HEK293T (cell line): ENCODE data around the gene NUP107.
A peak's percentile ranks its signal among the peaks of the same experiment; 100 is the strongest.

Experiments
- CTCF ChIA-PET: fragments of 350-600 bp; formaldehyde crosslinking; extraction: SDS; loops from one replicate; lab custom pipeline; 2021; ENCODE audit warnings: antibody characterized with exemption, inconsistent platforms; lab: Yijun Ruan, JAX
- POLR2A ChIA-PET: fragments of 350-600 bp; formaldehyde crosslinking; extraction: SDS; loops from one replicate; lab custom pipeline; 2020; ENCODE audit warnings: antibody characterized with exemption, inconsistent platforms; lab: Yijun Ruan, JAX
- DNase-seq: peaks from one replicate; pipeline ENCODE4 v3.0.0; 2012; ENCODE audit warnings: mixed read lengths; ENCODE audit errors: extremely low spot score
- ARNT ChIP-seq: fragments of 450-650 bp; IDR thresholded peaks from 2 replicates; pipeline ENCODE4 v1.6.1; 2017; ENCODE audit warnings: mild to moderate bottlenecking
- BHLHE40 ChIP-seq: fragments of 450-650 bp; IDR thresholded peaks from 2 replicates; pipeline ENCODE4 v1.6.1; 2016; ENCODE audit warnings: mild to moderate bottlenecking, moderate library complexity, borderline replicate concordance
- CTBP1 ChIP-seq: fragments of 450-650 bp; IDR thresholded peaks from 2 replicates; pipeline ENCODE4 v1.6.1; 2016; ENCODE audit warnings: borderline replicate concordance
- ELF4 ChIP-seq: fragments of 450-650 bp; IDR thresholded peaks from 2 replicates; pipeline ENCODE4 v1.6.1; 2017; ENCODE audit warnings: antibody characterized with exemption
- FOXA1 ChIP-seq: fragments of 450-650 bp; IDR thresholded peaks from 2 replicates; pipeline ENCODE4 v1.6.1; 2016; ENCODE audit warnings: mild to moderate bottlenecking
- FOXK2 ChIP-seq: fragments of 450-650 bp; IDR thresholded peaks from 2 replicates; pipeline ENCODE4 v1.6.1; 2016; ENCODE audit warnings: mild to moderate bottlenecking
- FOXM1 ChIP-seq: fragments of 450-650 bp; IDR thresholded peaks from 2 replicates; pipeline ENCODE4 v1.6.1; 2017; ENCODE audit warnings: mild to moderate bottlenecking, borderline replicate concordance
- HDGF ChIP-seq: fragments of 450-650 bp; IDR thresholded peaks from 2 replicates; pipeline ENCODE4 v1.6.1; 2017; ENCODE audit warnings: antibody characterized with exemption, borderline replicate concordance
- L3MBTL2 ChIP-seq: fragments of 450-650 bp; conservative IDR thresholded peaks from 2 replicates; pipeline ENCODE4 v1.6.1; 2016; ENCODE audit warnings: mild to moderate bottlenecking
- LEF1 ChIP-seq: fragments of 450-650 bp; IDR thresholded peaks from 2 replicates; pipeline ENCODE4 v1.6.1; 2017; ENCODE audit warnings: mild to moderate bottlenecking, borderline replicate concordance
- NFRKB ChIP-seq: fragments of 450-650 bp; IDR thresholded peaks from 2 replicates; pipeline ENCODE4 v1.6.1; 2016; ENCODE audit warnings: mild to moderate bottlenecking, moderate library complexity
- SP1 ChIP-seq: fragments of 450-650 bp; IDR thresholded peaks from 2 replicates; pipeline ENCODE4 v1.6.1; 2017
- SUZ12 ChIP-seq: fragments of 450-650 bp; IDR thresholded peaks from 2 replicates; pipeline ENCODE4 v1.6.1; 2016; ENCODE audit warnings: mild to moderate bottlenecking
- TARDBP ChIP-seq: fragments of 450-650 bp; IDR thresholded peaks from 2 replicates; pipeline ENCODE4 v1.6.1; 2016
- ZNF384 ChIP-seq: fragments of 450-650 bp; IDR thresholded peaks from 2 replicates; pipeline ENCODE4 v1.6.1; 2016
- TF ChIP-seq, protein P1 (sequence below): fragments of 450-650 bp; IDR thresholded peaks from 2 replicates; pipeline ENCODE4 v1.6.1; 2016

NUP107 gene

DNA sequence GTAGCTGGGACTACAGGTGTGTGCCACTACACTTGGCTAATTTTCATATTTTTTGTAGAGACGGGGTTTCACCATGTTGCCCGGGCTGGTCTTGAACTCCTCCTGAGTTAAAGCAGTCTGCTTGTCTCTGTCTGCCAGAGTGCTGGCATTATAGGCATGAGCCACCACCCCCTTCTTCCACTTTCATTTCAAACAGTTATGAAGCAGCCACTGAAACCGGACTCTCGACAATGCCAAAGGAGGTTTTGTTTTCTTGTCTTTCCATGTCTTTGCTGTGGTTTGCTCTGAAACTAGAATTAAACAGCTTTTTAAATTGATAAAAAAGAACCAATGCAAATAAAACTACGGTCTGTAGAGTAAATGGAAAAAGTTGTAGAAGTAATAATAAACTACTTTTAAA is 45.6 kb upstream of the NUP107 start:
- CTCF ChIA-PET: no interaction called here
- no peak for DNase-seq
- POLR2A ChIA-PET: no interaction called here
- TF ChIP-seq BHLHE40 (no peak), FOXA1 (no peak), CTBP1 (no peak), NFRKB (no peak), SUZ12 (no peak), LEF1 (no peak), TARDBP (no peak)
- TF ChIP-seq, protein P1, sequence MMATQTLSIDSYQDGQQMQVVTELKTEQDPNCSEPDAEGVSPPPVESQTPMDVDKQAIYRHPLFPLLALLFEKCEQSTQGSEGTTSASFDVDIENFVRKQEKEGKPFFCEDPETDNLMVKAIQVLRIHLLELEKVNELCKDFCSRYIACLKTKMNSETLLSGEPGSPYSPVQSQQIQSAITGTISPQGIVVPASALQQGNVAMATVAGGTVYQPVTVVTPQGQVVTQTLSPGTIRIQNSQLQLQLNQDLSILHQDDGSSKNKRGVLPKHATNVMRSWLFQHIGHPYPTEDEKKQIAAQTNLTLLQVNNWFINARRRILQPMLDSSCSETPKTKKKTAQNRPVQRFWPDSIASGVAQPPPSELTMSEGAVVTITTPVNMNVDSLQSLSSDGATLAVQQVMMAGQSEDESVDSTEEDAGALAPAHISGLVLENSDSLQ: no peak

DNA sequence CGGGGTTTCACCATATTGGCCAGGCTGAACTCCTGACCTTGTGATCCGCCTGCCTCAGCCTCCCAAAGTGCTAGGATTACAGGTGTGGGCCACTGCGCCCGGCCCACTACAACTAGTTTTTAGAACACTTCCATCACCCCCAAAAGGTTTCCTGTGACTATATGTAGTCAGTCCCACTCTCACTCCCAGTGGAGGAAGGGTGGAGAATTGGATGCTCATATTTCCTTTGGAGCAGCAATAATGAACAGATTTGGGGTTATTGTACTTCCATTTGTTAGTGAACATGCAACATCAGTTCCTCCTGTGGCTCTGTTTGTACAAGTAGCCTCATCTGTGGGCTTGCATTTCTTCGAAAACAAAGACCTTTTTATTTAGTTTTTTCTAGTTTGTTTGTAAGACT is 40.3 kb upstream of the NUP107 start:
- TF ChIP-seq FOXA1 (no peak), TARDBP (no peak), BHLHE40 (no peak), ELF4 (no peak), HDGF (no peak), LEF1 (no peak), SP1 (no peak), ZNF384 (no peak)
- no peak for DNase-seq
- POLR2A ChIA-PET: no interaction called here
- CTCF ChIA-PET: no interaction called here

DNA sequence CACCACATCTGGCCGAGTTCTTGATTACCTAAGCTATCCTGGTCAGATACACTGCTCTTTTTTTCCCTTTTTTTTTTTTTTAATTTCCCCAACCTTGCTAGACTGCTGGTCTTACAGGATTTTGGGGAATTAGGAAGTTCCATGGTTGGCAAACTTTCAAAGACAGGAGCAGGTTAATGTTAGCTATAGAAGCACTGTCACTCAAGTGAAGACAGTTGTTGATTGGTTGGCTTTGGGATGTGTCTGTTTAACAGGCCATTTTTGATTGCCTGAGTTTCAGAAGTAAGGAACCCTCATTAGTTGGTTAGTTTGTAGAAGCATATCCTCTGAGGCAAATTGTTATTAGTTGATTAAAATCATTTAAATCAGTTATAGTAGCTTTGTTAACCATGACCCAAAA is 39.3 kb upstream of the NUP107 start:
- TF ChIP-seq ARNT (no peak), BHLHE40 (no peak)
- TF ChIP-seq, protein P1: peak; percentile 63

DNA sequence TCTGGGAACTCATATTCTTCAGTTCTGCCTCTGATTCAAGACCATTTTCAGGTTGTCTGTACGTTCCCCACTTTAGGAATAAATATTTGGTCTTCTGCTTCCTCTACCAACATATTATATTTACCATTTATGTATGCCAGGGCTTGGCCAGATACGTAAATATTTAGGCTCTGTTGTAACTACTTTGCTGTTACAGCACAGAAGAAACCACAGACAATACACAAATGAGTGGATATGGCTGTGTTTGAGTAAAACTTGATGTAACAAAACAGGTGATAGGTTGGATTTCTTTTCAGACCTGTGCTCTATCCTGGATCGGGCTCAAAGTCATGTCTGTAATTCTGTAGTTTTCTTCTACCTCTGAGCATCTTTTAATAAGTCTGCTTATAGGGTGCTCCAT is 38.6 kb upstream of the NUP107 start:
- ChIA-PET POLR2A (no interaction called here), CTCF (no interaction called here)
- no peak for DNase-seq
- no peak for TF ChIP-seq ZNF384
- no peak for TF ChIP-seq FOXK2
- TF ChIP-seq ARNT: no peak
- TF ChIP-seq L3MBTL2: no peak
- TF ChIP-seq NFRKB: no peak
- TF ChIP-seq SUZ12: no peak
- no peak for TF ChIP-seq BHLHE40
- TF ChIP-seq SP1: no peak
- TF ChIP-seq, protein P1: no peak
- TF ChIP-seq ELF4: no peak
- TF ChIP-seq FOXA1: no peak
- no peak for TF ChIP-seq HDGF
- no peak for TF ChIP-seq TARDBP
- no peak for TF ChIP-seq CTBP1
- no peak for TF ChIP-seq FOXM1

More for the DNA sequence above, 39.3 kb upstream of the NUP107 start:
- POLR2A ChIA-PET: no interaction called here
- DNase-seq: no peak
- CTCF ChIA-PET: interaction anchor here (0.7 kb wide), 1 partner anchor 81 kb away, joined by 3 read pairs; no protein-coding TSS in a partner anchor

GRCh38 chr12:68665016-68665569 is 21.7 kb upstream of the NUP107 start:
- no peak for TF ChIP-seq FOXA1
- TF ChIP-seq ELF4: no peak
- no peak for TF ChIP-seq FOXM1
- TF ChIP-seq HDGF: no peak
- TF ChIP-seq BHLHE40: no peak
- TF ChIP-seq TARDBP: no peak
- TF ChIP-seq CTBP1: no peak
- TF ChIP-seq ZNF384: no peak
- TF ChIP-seq FOXK2: no peak
- no peak for TF ChIP-seq NFRKB
- TF ChIP-seq ARNT: no peak
- no peak for TF ChIP-seq SUZ12
- no peak for TF ChIP-seq LEF1
- TF ChIP-seq L3MBTL2: no peak
- TF ChIP-seq, protein P1: no peak
- no peak for TF ChIP-seq SP1
- no peak for DNase-seq
- ChIA-PET CTCF (no interaction called here), POLR2A (interaction anchor here (0.6 kb wide), 1 partner anchor 29 kb away, joined by 3 read pairs; no protein-coding TSS in a partner anchor)

DNA sequence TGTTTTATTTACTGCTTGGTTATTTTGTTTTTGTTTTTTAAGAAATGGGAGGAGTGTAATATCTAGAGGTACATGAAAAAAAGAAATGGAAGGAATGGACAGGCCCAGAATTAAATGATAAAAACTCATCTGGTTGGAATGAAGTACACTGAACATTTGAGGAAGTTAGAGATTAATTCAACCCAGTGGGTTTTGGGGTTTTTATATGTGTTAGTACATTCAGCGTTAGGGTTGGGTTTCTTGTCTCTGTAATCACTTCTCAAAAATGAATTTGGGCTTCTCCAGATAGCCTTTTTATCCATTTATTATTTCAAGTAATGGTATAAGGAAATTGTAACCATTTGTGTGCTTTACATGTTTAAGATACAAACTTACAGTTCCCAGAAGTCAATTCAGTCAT is 19.5 kb upstream of the NUP107 start:
- ChIA-PET CTCF (no interaction called here), POLR2A (no interaction called here)
- no peak for DNase-seq
- no peak for TF ChIP-seq FOXK2
- TF ChIP-seq CTBP1: no peak
- TF ChIP-seq FOXM1: no peak
- no peak for TF ChIP-seq BHLHE40
- TF ChIP-seq FOXA1: no peak
- TF ChIP-seq, protein P1: no peak
- no peak for TF ChIP-seq ELF4
- no peak for TF ChIP-seq L3MBTL2
- TF ChIP-seq ARNT: no peak
- TF ChIP-seq SUZ12: no peak
- no peak for TF ChIP-seq TARDBP
- TF ChIP-seq LEF1: no peak
- TF ChIP-seq ZNF384: no peak
- no peak for TF ChIP-seq NFRKB
- TF ChIP-seq HDGF: no peak
- TF ChIP-seq SP1: no peak
